Mesothelial cell of epicardium (in vitro differentiated cells): Measurements from ENCODE around the gene INPP4B. TPM values are rescaled to one million over a fixed set of nuclear protein-coding genes. Genes with fewer than 3 reads are reported as not detected.

ENCODE experiments used
- DNase-seq, 2 experiments: peaks; one replicate each; pipeline ENCODE4 v3.0.0; 2021; ENCODE audit warnings: low spot score in 2 of 2; ENCODE audit not compliant: unreplicated experiment in 2 of 2
- H3K27ac Mint-ChIP-seq: 2 replicates; pipeline ENCODE4 v1.8.0; 2021; ENCODE audit warnings: mixed read lengths
- H3K27me3 Mint-ChIP-seq: 2 replicates; pipeline ENCODE4 v1.8.0; 2021; ENCODE audit warnings: low read depth, mixed read lengths
- H3K36me3 Mint-ChIP-seq: 2 replicates; pipeline ENCODE4 v1.8.0; 2021; ENCODE audit warnings: mixed read lengths
- H3K4me1 Mint-ChIP-seq: 2 replicates; pipeline ENCODE4 v1.8.0; 2021; ENCODE audit warnings: mixed read lengths
- H3K4me3 Mint-ChIP-seq: 2 replicates; pipeline ENCODE4 v1.8.0; 2021; ENCODE audit warnings: mild to moderate bottlenecking, moderate library complexity, mixed read lengths
- H3K9me3 Mint-ChIP-seq: 2 replicates; pipeline ENCODE4 v1.8.0; 2021; ENCODE audit warnings: mixed read lengths
- total RNA-seq: library from RNA; stranded (reverse); gene quantifications from 3 replicates; pipeline ENCODE4 v1.2.1, GENCODE V29; 2021
- TF ChIP-seq, protein P1 (sequence below): fragments of 200-600 bp; sonication (generic); IDR thresholded peaks from one replicate; pipeline ENCODE4 v1.5.0; 2021; ENCODE audit warnings: antibody characterized with exemption; ENCODE audit not compliant: unreplicated experiment

Gene INPP4B
- total RNA-seq, 1 donor from 2014 or later = 35.4 TPM

DNA sequence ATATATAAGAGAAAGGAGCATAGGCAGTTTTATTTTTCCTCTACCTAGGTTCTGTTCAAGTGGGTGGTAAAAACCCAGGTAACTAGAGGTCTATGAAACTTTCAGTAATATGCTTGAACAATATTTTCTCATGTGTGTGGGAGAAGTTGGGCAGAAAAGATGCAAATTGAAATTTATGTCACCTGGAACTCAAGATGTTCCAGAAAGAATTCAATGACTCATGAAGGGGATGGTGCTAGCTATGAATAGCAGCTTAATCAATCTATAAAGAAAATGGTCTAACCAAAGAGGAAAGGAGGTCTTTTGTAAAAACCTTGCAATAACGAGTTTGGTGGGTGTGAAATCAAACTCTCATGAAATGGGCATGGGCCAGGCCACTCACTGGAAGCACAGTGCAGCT, 263.8 kb downstream of the INPP4B start:
- Mint-ChIP-seq H3K27ac (no peak overlapping the region), H3K27me3 (no peaks in the 10 kb centered on the region), H3K4me3 (no peak overlapping the region), H3K9me3 (peaks cover 7% of the 10 kb centered on the region), H3K4me1 (peaks cover 3% of the 10 kb centered on the region), H3K36me3 (no peaks in the 10 kb centered on the region)
- TF ChIP-seq, protein P1, sequence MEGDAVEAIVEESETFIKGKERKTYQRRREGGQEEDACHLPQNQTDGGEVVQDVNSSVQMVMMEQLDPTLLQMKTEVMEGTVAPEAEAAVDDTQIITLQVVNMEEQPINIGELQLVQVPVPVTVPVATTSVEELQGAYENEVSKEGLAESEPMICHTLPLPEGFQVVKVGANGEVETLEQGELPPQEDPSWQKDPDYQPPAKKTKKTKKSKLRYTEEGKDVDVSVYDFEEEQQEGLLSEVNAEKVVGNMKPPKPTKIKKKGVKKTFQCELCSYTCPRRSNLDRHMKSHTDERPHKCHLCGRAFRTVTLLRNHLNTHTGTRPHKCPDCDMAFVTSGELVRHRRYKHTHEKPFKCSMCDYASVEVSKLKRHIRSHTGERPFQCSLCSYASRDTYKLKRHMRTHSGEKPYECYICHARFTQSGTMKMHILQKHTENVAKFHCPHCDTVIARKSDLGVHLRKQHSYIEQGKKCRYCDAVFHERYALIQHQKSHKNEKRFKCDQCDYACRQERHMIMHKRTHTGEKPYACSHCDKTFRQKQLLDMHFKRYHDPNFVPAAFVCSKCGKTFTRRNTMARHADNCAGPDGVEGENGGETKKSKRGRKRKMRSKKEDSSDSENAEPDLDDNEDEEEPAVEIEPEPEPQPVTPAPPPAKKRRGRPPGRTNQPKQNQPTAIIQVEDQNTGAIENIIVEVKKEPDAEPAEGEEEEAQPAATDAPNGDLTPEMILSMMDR = no peak
- no peak for DNase-seq

DNA sequence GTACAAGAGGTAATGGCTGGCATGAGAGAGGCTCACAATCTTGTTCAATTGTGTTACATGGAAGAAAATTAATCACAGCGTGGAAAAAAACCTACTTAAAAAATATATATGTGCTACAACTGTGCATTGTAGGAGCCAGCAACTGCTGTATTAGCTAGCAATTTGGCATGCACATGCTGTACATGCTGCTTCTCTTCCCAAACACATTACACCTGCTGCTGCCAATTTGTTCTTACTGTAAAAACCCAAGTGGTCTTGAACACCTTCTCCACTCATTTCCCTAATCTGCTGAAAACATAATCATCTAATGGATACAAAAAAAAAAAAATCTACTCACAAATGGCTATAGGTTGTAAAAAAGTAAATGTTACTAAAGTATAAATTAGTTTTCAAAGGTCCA, 264.2 kb downstream of the INPP4B start:
- Mint-ChIP-seq H3K9me3 (peaks cover 7% of the 10 kb centered on the region), H3K4me3 (no peak overlapping the region), H3K36me3 (no peaks in the 10 kb centered on the region), H3K27ac (no peak overlapping the region), H3K4me1 (peaks cover 3% of the 10 kb centered on the region), H3K27me3 (no peaks in the 10 kb centered on the region)
- DNase-seq = no peak
- TF ChIP-seq, protein P1 = no peak

DNA sequence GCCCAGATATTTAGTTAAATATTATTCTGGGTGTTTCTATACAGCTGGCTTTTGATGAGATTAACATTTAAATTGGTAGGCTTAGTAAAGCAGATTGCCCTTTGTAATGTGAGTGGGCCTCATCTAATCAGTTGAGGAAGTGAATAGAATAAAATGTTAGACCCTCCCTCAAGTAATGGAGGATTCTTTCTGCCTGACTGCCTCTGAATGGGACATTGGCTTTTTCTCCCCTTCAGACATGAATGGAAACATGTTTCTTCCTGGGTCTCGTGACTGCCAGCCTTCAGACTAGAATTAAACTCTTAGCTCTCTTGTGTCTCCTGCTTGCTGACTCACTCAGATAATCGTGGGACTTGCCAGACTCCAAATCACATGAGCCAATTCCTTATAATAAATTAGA, 266.7 kb downstream of the INPP4B start:
- H3K36me3 Mint-ChIP-seq = no peaks in the 10 kb centered on the region
- H3K4me1 Mint-ChIP-seq = peaks cover 3% of the 10 kb centered on the region
- H3K4me3 Mint-ChIP-seq = no peak overlapping the region
- no peak for DNase-seq
- TF ChIP-seq, protein P1 = no peak
- H3K27ac Mint-ChIP-seq = no peak overlapping the region
- H3K27me3 Mint-ChIP-seq = no peaks in the 10 kb centered on the region
- H3K9me3 Mint-ChIP-seq = peaks cover 7% of the 10 kb centered on the region

DNA sequence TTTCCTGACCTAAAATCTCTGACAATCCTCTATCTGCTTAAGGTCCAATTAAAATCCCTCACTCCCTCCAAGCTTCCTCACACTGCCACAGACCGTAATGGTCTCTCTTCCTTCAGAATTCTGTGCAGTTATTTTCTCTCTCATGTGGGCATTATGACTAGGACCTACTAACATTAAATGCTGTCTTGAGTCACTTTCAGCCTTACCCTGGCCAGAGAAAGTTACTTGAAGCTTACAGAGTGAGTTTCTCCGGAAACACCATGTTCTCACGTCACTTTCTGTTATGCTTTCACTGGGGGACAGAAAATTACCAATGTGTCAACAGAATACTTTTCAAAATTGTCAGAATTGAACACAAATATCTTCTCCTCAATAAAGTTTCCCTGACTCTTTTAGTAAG, 271.8 kb downstream of the INPP4B start:
- H3K27ac Mint-ChIP-seq = no peak overlapping the region

DNA sequence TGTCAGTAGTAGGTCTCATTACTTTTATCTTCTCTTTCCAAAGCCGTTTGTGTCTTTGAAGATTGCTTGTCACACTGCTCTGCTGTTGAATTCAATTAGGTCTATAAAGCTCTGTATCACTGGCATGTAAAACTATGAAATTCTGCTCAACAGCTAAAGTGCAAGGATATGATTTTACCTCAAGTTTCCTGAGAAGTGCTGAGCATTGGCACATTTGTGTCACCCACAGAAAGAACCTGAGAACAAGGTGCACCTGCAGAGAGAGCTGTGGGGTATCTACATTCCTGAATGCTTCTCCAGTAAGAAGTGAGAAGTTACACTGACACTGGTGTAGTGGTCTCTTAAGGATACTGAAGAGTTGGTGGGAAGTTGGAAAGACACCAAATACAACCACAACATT, 274.0 kb downstream of the INPP4B start:
- TF ChIP-seq, protein P1 = no peak
- H3K4me1 Mint-ChIP-seq = peaks cover 19% of the 10 kb centered on the region
- H3K27ac Mint-ChIP-seq = no peak overlapping the region
- DNase-seq = no peak
- no peaks in the 10 kb centered on the region for H3K27me3 Mint-ChIP-seq
- H3K9me3 Mint-ChIP-seq = peaks cover 3% of the 10 kb centered on the region
- H3K4me3 Mint-ChIP-seq = no peak overlapping the region
- H3K36me3 Mint-ChIP-seq = no peaks in the 10 kb centered on the region

More for the DNA sequence above, 271.8 kb downstream of the INPP4B start:
- H3K4me3 Mint-ChIP-seq = no peak overlapping the region
- TF ChIP-seq, protein P1 = no peak
- H3K27me3 Mint-ChIP-seq = no peaks in the 10 kb centered on the region
- H3K36me3 Mint-ChIP-seq = no peaks in the 10 kb centered on the region
- H3K4me1 Mint-ChIP-seq = peaks cover under 1% of the 10 kb centered on the region
- DNase-seq = no peak
- H3K9me3 Mint-ChIP-seq = peaks cover 8% of the 10 kb centered on the region
